GM23248 (cell line): ENCODE measurements around the gene KIRREL1.

Experiments
- EZH2 ChIP-seq: fragments of 200-600 bp; sonication (generic); IDR thresholded peaks from 2 replicates; pipeline ENCODE4 v1.6.1; 2018; ENCODE audit warnings: antibody characterized with exemption, mild to moderate bottlenecking; ENCODE audit not compliant: insufficient read depth, poor library complexity, severe bottlenecking
- EZH2phosphoT487 ChIP-seq: fragments of 200-600 bp; sonication (generic); IDR thresholded peaks from 2 replicates; pipeline ENCODE4 v1.6.1; 2018; ENCODE audit warnings: antibody characterized with exemption, moderate library complexity, mild to moderate bottlenecking, low read depth; ENCODE audit not compliant: insufficient read depth

- TF ChIP-seq EZH2 (no peak), EZH2phosphoT487 (no peak)
Measured at GRCh38 chr1:158014731-158015320, 21.4 kb downstream of the KIRREL1 start.
